GM23338 (cell line): Measurements from ENCODE around the gene NDC80. TPM values are rescaled to one million over a fixed set of nuclear protein-coding genes. Genes with fewer than 3 reads are reported as not detected.

Experiments
- ATAC-seq: fragments of 200-7000 bp; cut with Tn5 transposase; 3 replicates; pipeline ENCODE4 v1.9.1; 2020
- DNase-seq: peaks from one replicate; pipeline ENCODE4 v3.0.0-alpha.2; 2015; ENCODE audit warnings: low spot score
- H2AFZ ChIP-seq: fragments of 200-600 bp; sonication (generic); 2 replicates; pipeline ENCODE4 v1.8.0; 2016; ENCODE audit warnings: antibody characterized with exemption, mild to moderate bottlenecking, moderate library complexity
- H3F3A ChIP-seq: fragments of 200-600 bp; sonication (generic); replicated peaks from 2 replicates; pipeline ENCODE4 v1.8.0; 2017; ENCODE audit warnings: antibody characterized with exemption, mixed run types, low read depth
- H3K27ac ChIP-seq: fragments of 200-600 bp; sonication (generic); 2 replicates; pipeline ENCODE4 v1.6.1; 2016; ENCODE audit warnings: low read depth
- H3K27me3 ChIP-seq: fragments of 200-600 bp; sonication (generic); 2 replicates; pipeline ENCODE4 v1.8.0; 2016; ENCODE audit warnings: mild to moderate bottlenecking, mixed run types, moderate library complexity; ENCODE audit not compliant: insufficient read depth
- H3K36me3 ChIP-seq: fragments of 200-600 bp; sonication (generic); 2 replicates; pipeline ENCODE4 v1.8.0; 2016; ENCODE audit warnings: mild to moderate bottlenecking; ENCODE audit not compliant: insufficient read depth
- H3K4me1 ChIP-seq: fragments of 200-600 bp; sonication (generic); 2 replicates; pipeline ENCODE4 v1.8.0; 2016; ENCODE audit warnings: mild to moderate bottlenecking, moderate library complexity; ENCODE audit not compliant: insufficient read depth
- H3K4me2 ChIP-seq: fragments of 200-600 bp; sonication (generic); 2 replicates; pipeline ENCODE4 v1.7.1; 2017; ENCODE audit warnings: mixed run types
- H3K4me3 ChIP-seq: fragments of 200-600 bp; sonication (generic); 2 replicates; pipeline ENCODE4 v1.6.1; 2016; ENCODE audit warnings: mixed run types
- H3K79me2 ChIP-seq: fragments of 200-600 bp; sonication (generic); replicated peaks from 2 replicates; pipeline ENCODE4 v1.8.0; 2017; ENCODE audit warnings: mild to moderate bottlenecking; ENCODE audit not compliant: insufficient read depth
- H3K9me2 ChIP-seq: fragments of 200-600 bp; sonication (generic); 2 replicates; pipeline ENCODE4 v1.8.0; 2017; ENCODE audit not compliant: insufficient read depth
- H4K20me1 ChIP-seq: fragments of 200-600 bp; sonication (generic); replicated peaks from 2 replicates; pipeline ENCODE4 v1.8.0; 2017; ENCODE audit warnings: mild to moderate bottlenecking; ENCODE audit not compliant: insufficient read depth
- H3K27ac Mint-ChIP-seq: 2 replicates; pipeline ENCODE4 v1.8.0; 2020; ENCODE audit warnings: inconsistent platforms, mild to moderate bottlenecking, moderate library complexity, mixed read lengths
- H3K27me3 Mint-ChIP-seq: 3 replicates; pipeline ENCODE4 v1.8.0; 2022; ENCODE audit warnings: low read depth, mild to moderate bottlenecking, moderate library complexity, mixed read lengths, inconsistent platforms; ENCODE audit not compliant: insufficient read depth, poor library complexity
- H3K36me3 Mint-ChIP-seq: 3 replicates; pipeline ENCODE4 v1.8.0; 2021; ENCODE audit warnings: low read depth, mild to moderate bottlenecking, inconsistent platforms, moderate library complexity, mixed read lengths
- H3K4me1 Mint-ChIP-seq: 3 replicates; pipeline ENCODE4 v1.8.0; 2020; ENCODE audit warnings: mild to moderate bottlenecking, inconsistent platforms, mixed read lengths
- H3K4me3 Mint-ChIP-seq: 3 replicates; pipeline ENCODE4 v1.8.0; 2021; ENCODE audit warnings: moderate library complexity, mild to moderate bottlenecking, inconsistent platforms, mixed read lengths
- H3K9me3 Mint-ChIP-seq: 3 replicates; pipeline ENCODE4 v1.8.0; 2020; ENCODE audit warnings: moderate library complexity, mild to moderate bottlenecking, inconsistent platforms, mixed read lengths
- ETS1 ChIP-seq: IDR thresholded peaks from 2 replicates; pipeline ENCODE4 v1.6.1; 2016; ENCODE audit warnings: antibody characterized with exemption
- EZH2 ChIP-seq: fragments of 200-600 bp; sonication (generic); IDR thresholded peaks from one replicate; pipeline ENCODE4 v1.8.0; 2017; ENCODE audit warnings: antibody characterized with exemption, mild to moderate bottlenecking, low read depth; ENCODE audit not compliant: unreplicated experiment
- EZH2phosphoT487 ChIP-seq: fragments of 200-600 bp; sonication (generic); IDR thresholded peaks from one replicate; pipeline ENCODE4 v1.8.1; 2018; ENCODE audit warnings: antibody characterized with exemption; ENCODE audit not compliant: unreplicated experiment
- NANOG ChIP-seq: IDR thresholded peaks from 2 replicates; pipeline ENCODE4 v1.6.1; 2016; ENCODE audit warnings: antibody characterized with exemption, borderline replicate concordance
- POLR2AphosphoS5 ChIP-seq: IDR thresholded peaks from 2 replicates; pipeline ENCODE4 v1.6.1; 2016; ENCODE audit warnings: antibody characterized with exemption, low read depth
- ZNF331 ChIP-seq: fragments of 250-450 bp; sonication (Bioruptor Pico); IDR thresholded peaks from 2 replicates; pipeline ENCODE4 v1.5.0; 2020; ENCODE audit warnings: low read depth, mild to moderate bottlenecking, moderate library complexity
- ZNF462 ChIP-seq: fragments of 250-450 bp; sonication (Bioruptor Pico); IDR thresholded peaks from 2 replicates; pipeline ENCODE4 v1.5.0; 2020; ENCODE audit warnings: mild to moderate bottlenecking, moderate library complexity
- polyA plus RNA-seq: library from polyadenylated mRNA; unstranded; fragments of >200 nt; fragmentation: Nextera tagmentation; extraction: Ambion mirVana; gene quantifications from 2 replicates; pipeline ENCODE4 v1.2.1, GENCODE V29; 2016
- total RNA-seq: library from RNA; depleted of rRNA; stranded (reverse); fragments of >200 nt; shearing (Covaris generic); gene quantifications from 2 replicates; pipeline ENCODE4 v1.2.3, GENCODE V29; 2014

Gene NDC80
- total and polyA plus RNA-seq, 2 experiments from 2014 or later = 36.6 to 58.4 TPM

GRCh38 chr18:2538236-2538635, 33.1 kb upstream of the NDC80 start (continued):
- TF ChIP-seq ZNF462 (CRISPR knock-in tag) (no peak), NANOG (no peak)

GRCh38 chr18:2538844-2539243, 32.5 kb upstream of the NDC80 start:
- no peaks in the 10 kb centered on the region; the same call in 2 of the 3 replicates for H3K36me3 Mint-ChIP-seq
- Histone ChIP-seq H3K9me2 (0 out of 2 replicates have a peak, but pooled peaks cover 7% of the 10 kb centered on the region), H3F3A (no peaks in the 10 kb centered on the region), H3K36me3 (no peaks in the 10 kb centered on the region), H3K79me2 (no peaks in the 10 kb centered on the region), H3K27ac (no peak overlapping the region), H4K20me1 (no peaks in the 10 kb centered on the region), H2AFZ (no peak overlapping the region), H3K4me2 (no peak overlapping the region), H3K4me3 (no peak overlapping the region), H3K27me3 (no peaks in the 10 kb centered on the region), H3K4me1 (no peaks in the 10 kb centered on the region)
- H3K4me3 Mint-ChIP-seq = no peak overlapping the region
- H3K9me3 Mint-ChIP-seq = no peaks in the 10 kb centered on the region
- no peak for TF ChIP-seq POLR2AphosphoS5
- TF ChIP-seq EZH2 = no peak
- no peak for TF ChIP-seq ETS1
- no peak for TF ChIP-seq ZNF462 (CRISPR knock-in tag)
- TF ChIP-seq EZH2phosphoT487 = no peak
- no peak for TF ChIP-seq ZNF331
- no peak for ATAC-seq
- no peak for DNase-seq
- H3K27me3 Mint-ChIP-seq = peaks cover 2% of the 10 kb centered on the region
- H3K27ac Mint-ChIP-seq = no peak overlapping the region
- H3K4me1 Mint-ChIP-seq = peaks cover 8% of the 10 kb centered on the region; the same call in 2 of the 3 replicates
